Heart left ventricle (tissue), 13 donors: ENCODE results near the gene ATP9B.

Experiments used
- POLR2A ChIP-seq, 2 donors: fragments of 450-650 bp; IDR thresholded peaks; one replicate each; pipeline ENCODE4 v1.6.1; 2017; ENCODE audit warnings: antibody characterized with exemption in 2 of 2, mild to moderate bottlenecking in 2 of 2, moderate library complexity in 2 of 2
- TF ChIP-seq, protein P1 (sequence below), 12 donors: fragments of 200-600 bp; sonication (generic) in 4 of 12; IDR thresholded peaks; one replicate each; pipeline versions ENCODE4 v1.5.0 to v1.8.0; 2018 to 2022; ENCODE audit warnings: antibody characterized with exemption in 12 of 12, mild to moderate bottlenecking in 5 of 12
- donor health status: ischemic (EF 13 %, LVEDD 7.1; RV severe dilation, severe dysfunction).
- donor health status: DM: no; HTN: yes; CAD: no.
- donor health status: DM: no; HTN: no; CAD: no.
- donor health status: ischemic (EF 25% LVEDD 6.9; RV normal size, moderate dysfunction).
- donor health status: ischemic (EF 25% LVEDD 5.7; RV mildly dilated, moderate dysfunction).
- donor health status: ischemic (EF 35%, LVEDD 5.7; RV mildly dilated, moderate dysfunction).
- donor health status: nonischemic (EF 11% LVEDD 7.7; RV severe dilation, severe dysfunction).
- donor health status: DM: yes; HTN: yes; CAD: no.
- donor health status: PGD.
- donor health status: ischemic (EF 29% LVEDD 5.4; RV normal size, mild dysfunction).
- donor health status: nonischemic (EF 23%, LVEDD 6.1; RV moderate dilation, normal function).

DNA sequence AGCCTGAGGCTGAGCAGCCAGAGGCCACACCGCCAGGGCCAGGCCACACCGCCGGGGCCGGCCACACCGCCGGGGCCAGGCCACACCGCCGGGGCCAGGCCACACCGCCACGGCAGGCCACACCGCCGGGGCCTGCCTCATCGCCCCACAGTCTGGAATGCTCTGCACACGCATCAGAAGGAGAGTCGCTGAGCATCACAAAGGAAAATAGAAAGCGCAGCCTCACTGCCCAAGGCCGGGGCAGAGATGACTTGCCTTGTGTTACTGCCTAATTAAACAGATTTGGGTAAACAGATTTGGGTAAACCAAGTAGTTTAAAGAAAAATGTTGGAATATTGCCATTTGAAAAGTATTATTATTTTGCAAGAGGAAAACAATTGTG lies 316.1 kb downstream of the ATP9B start:
- TF ChIP-seq, protein P1, sequence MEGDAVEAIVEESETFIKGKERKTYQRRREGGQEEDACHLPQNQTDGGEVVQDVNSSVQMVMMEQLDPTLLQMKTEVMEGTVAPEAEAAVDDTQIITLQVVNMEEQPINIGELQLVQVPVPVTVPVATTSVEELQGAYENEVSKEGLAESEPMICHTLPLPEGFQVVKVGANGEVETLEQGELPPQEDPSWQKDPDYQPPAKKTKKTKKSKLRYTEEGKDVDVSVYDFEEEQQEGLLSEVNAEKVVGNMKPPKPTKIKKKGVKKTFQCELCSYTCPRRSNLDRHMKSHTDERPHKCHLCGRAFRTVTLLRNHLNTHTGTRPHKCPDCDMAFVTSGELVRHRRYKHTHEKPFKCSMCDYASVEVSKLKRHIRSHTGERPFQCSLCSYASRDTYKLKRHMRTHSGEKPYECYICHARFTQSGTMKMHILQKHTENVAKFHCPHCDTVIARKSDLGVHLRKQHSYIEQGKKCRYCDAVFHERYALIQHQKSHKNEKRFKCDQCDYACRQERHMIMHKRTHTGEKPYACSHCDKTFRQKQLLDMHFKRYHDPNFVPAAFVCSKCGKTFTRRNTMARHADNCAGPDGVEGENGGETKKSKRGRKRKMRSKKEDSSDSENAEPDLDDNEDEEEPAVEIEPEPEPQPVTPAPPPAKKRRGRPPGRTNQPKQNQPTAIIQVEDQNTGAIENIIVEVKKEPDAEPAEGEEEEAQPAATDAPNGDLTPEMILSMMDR (IDR thresholded peaks at IDR 0.05): no peak
- TF ChIP-seq POLR2A (IDR thresholded peaks at IDR 0.05): no peak
